Karpas-422 (cell line): ENCODE data around the gene CTSH. TPM values are rescaled to one million over a fixed set of nuclear protein-coding genes. Genes with fewer than 3 reads are reported as not detected.
"Not testable (repeated sequence)": the region's sequence is repeated elsewhere in the genome, so short reads cannot be mapped to it uniquely, and the experiment has no call there.

ENCODE experiments used
- DNase-seq: peaks from one replicate; pipeline ENCODE4 v3.0.0-alpha.2; 2015
- H2AFZ ChIP-seq: fragments of 200-600 bp; sonication (generic); 2 replicates; pipeline ENCODE4 v1.6.1; 2014; ENCODE audit warnings: antibody characterized with exemption, low read length, mixed read lengths
- H3K27ac ChIP-seq: fragments of 200-600 bp; sonication (generic); 2 replicates; pipeline ENCODE4 v1.5.1; 2014; ENCODE audit warnings: mild to moderate bottlenecking, low read length, moderate library complexity
- H3K27me3 ChIP-seq: fragments of 200-600 bp; sonication (generic); 2 replicates; pipeline ENCODE4 v1.6.1; 2014; ENCODE audit warnings: low read length, mixed read lengths
- H3K36me3 ChIP-seq: fragments of 200-600 bp; sonication (generic); 2 replicates; pipeline ENCODE4 v1.6.1; 2014; ENCODE audit warnings: low read length, mixed read lengths; ENCODE audit not compliant: insufficient read depth
- H3K4me1 ChIP-seq: fragments of 200-600 bp; sonication (generic); 2 replicates; pipeline ENCODE4 v1.6.1; 2014; ENCODE audit warnings: mild to moderate bottlenecking, low read length, mixed read lengths
- H3K4me2 ChIP-seq: fragments of 200-600 bp; sonication (generic); 2 replicates; pipeline ENCODE4 v1.6.1; 2014; ENCODE audit warnings: low read length, low read depth, mild to moderate bottlenecking; ENCODE audit not compliant: poor library complexity, severe bottlenecking
- H3K4me3 ChIP-seq: fragments of 200-600 bp; sonication (generic); 2 replicates; pipeline ENCODE4 v1.5.1; 2014; ENCODE audit warnings: mild to moderate bottlenecking, antibody characterized with exemption, low read length, mixed read lengths
- H3K79me2 ChIP-seq: fragments of 200-600 bp; sonication (generic); 2 replicates; pipeline ENCODE4 v1.6.1; 2014; ENCODE audit warnings: mild to moderate bottlenecking, low read length, mixed read lengths
- H3K9ac ChIP-seq: fragments of 200-600 bp; sonication (generic); 2 replicates; pipeline ENCODE4 v1.6.0; 2014; ENCODE audit warnings: low read length
- H3K9me2 ChIP-seq: fragments of 200-600 bp; sonication (generic), shearing (Covaris generic); replicated peaks from 2 replicates; pipeline ENCODE4 v1.6.0; 2014; ENCODE audit warnings: mild to moderate bottlenecking, low read length, moderate library complexity; ENCODE audit not compliant: insufficient read depth
- H3K9me3 ChIP-seq: fragments of 300-700, 200-600 bp; sonication (generic); 2 replicates; pipeline ENCODE4 v1.6.1; 2014; ENCODE audit warnings: low read length, mixed read lengths
- H4K20me1 ChIP-seq: fragments of 200-600 bp; sonication (generic); 2 replicates; pipeline ENCODE4 v1.6.1; 2014; ENCODE audit warnings: mild to moderate bottlenecking, antibody characterized with exemption, low read length, low read depth; ENCODE audit not compliant: insufficient read depth
- small RNA-seq: library from RNA; depleted of rRNA; stranded (forward); fragments of <200 nt; gene quantifications from one replicate; pipeline ENCODE3, GENCODE V24; 2014
- total RNA-seq: library from RNA; depleted of rRNA; stranded (reverse); fragments of >200 nt; shearing (Covaris generic); gene quantifications from 2 replicates; pipeline ENCODE4 v1.2.3, GENCODE V29; 2014; ENCODE audit warnings: low replicate concordance; rRNA removed

The CTSH gene
- total RNA-seq, 1 experiment from 2014 or later: 61.0 TPM

- Histone ChIP-seq H3K9me3 (no peaks in the 10 kb centered on the region), H3K4me1 (peaks cover 43% of the 10 kb centered on the region), H3K9me2 (no peaks in the 10 kb centered on the region), H4K20me1 (peaks cover 51% of the 10 kb centered on the region), H3K4me3 (peak overlapping the region; percentile 98), H2AFZ (no peak overlapping the region), H3K9ac (peak overlapping the region; percentile 100), H3K36me3 (no peaks in the 10 kb centered on the region; the same call in 1 of the 2 replicates), H3K27ac (peak overlapping the region; percentile 97), H3K4me2 (peak overlapping the region; percentile 75), H3K79me2 (peaks cover 62% of the 10 kb centered on the region), H3K27me3 (no peaks in the 10 kb centered on the region)
- peak; percentile 53 for DNase-seq
Observed at GRCh38 chr15:78873793-78874765, 70.8 kb downstream of the CTSH start.

- no peaks in the 10 kb centered on the region for H3K9me3 ChIP-seq
- peaks cover 39% of the 10 kb centered on the region for H3K4me1 ChIP-seq
- peaks cover 42% of the 10 kb centered on the region for H4K20me1 ChIP-seq
- no peaks in the 10 kb centered on the region for H3K27me3 ChIP-seq
- peak overlapping the region; percentile 100 for H3K9ac ChIP-seq
- peak overlapping the region; percentile 62; the same call in 1 of the 2 replicates for H2AFZ ChIP-seq
- H3K4me3 ChIP-seq: peak overlapping the region; percentile 98
- peak; percentile 95 for DNase-seq
- H3K27ac ChIP-seq: peak overlapping the region; percentile 97
- H3K79me2 ChIP-seq: peaks cover 53% of the 10 kb centered on the region
- peak overlapping the region; percentile 75 for H3K4me2 ChIP-seq
- no peaks in the 10 kb centered on the region; the same call in 1 of the 2 replicates for H3K36me3 ChIP-seq
- no peaks in the 10 kb centered on the region for H3K9me2 ChIP-seq
Observed at GRCh38 chr15:78872972-78873792, 71.7 kb downstream of the CTSH start.

GRCh38 chr15:78872155-78872971, 72.5 kb downstream of the CTSH start, which contains the start of gene MORF4L1:
Gene MORF4L1, plus strand, starts transcription at chr15:78872890. Its CDS starts 128 bp downstream, at chr15:78873018.
- peak; percentile 97 for DNase-seq
- Histone ChIP-seq H3K9me3 (no peaks in the 10 kb centered on the region), H3K4me3 (peak within 1 kb of the TSS; percentile 98), H3K27me3 (no peaks in the 10 kb centered on the region), H3K4me2 (peak within 1 kb of the TSS; percentile 75), H3K9me2 (no peaks in the 10 kb centered on the region), H3K4me1 (peaks cover 31% of the 10 kb centered on the region), H2AFZ (peak within 1 kb of the TSS; percentile 93), H4K20me1 (peaks cover 34% of the 10 kb centered on the region), H3K79me2 (peaks cover 45% of the 10 kb centered on the region), H3K36me3 (no peaks in the 10 kb centered on the region), H3K27ac (peak within 1 kb of the TSS; percentile 97), H3K9ac (peak within 1 kb of the TSS; percentile 100)

- H3K27ac ChIP-seq, H3K9me3 ChIP-seq, H3K27me3 ChIP-seq, H3K9me2 ChIP-seq, H3K9ac ChIP-seq, H3K36me3 ChIP-seq, H2AFZ ChIP-seq, H3K4me3 ChIP-seq, DNase-seq: not testable (repeated sequence)
- Histone ChIP-seq H3K79me2 (peaks cover 37% of the 10 kb centered on the region), H4K20me1 (peaks cover 29% of the 10 kb centered on the region), H3K4me2 (peak overlapping the region; percentile 55), H3K4me1 (peaks cover 26% of the 10 kb centered on the region)
Observed at GRCh38 chr15:78871483-78872127, 73.2 kb downstream of the CTSH start.

Small RNA genes lying within 50 kb of the gene (small RNA-seq; reads per million reads assigned to genes)
- not detected for gene RNU6-415P

Other genes starting within 250 kb of the CTSH start
- 0.29 and 0.75 TPM in 2 replicates for gene ADAMTS7, start 133.6 kb downstream of the CTSH start, total RNA-seq
- gene MORF4L1, start 72.2 kb downstream of the CTSH start, total RNA-seq: 146 and 213 TPM in 2 replicates
- gene RASGRF1, start 145.7 kb upstream of the CTSH start, total RNA-seq: 3.6 and 10.5 TPM in 2 replicates